ENCODE results near the gene TNFAIP3. TPM values are rescaled to one million over a fixed set of nuclear protein-coding genes. Genes with fewer than 3 reads are reported as not detected.

TNFAIP3 gene
- total and polyA plus RNA-seq, 5 donors = 6.0 to 11.4 (median 10.6) TPM

DNA sequence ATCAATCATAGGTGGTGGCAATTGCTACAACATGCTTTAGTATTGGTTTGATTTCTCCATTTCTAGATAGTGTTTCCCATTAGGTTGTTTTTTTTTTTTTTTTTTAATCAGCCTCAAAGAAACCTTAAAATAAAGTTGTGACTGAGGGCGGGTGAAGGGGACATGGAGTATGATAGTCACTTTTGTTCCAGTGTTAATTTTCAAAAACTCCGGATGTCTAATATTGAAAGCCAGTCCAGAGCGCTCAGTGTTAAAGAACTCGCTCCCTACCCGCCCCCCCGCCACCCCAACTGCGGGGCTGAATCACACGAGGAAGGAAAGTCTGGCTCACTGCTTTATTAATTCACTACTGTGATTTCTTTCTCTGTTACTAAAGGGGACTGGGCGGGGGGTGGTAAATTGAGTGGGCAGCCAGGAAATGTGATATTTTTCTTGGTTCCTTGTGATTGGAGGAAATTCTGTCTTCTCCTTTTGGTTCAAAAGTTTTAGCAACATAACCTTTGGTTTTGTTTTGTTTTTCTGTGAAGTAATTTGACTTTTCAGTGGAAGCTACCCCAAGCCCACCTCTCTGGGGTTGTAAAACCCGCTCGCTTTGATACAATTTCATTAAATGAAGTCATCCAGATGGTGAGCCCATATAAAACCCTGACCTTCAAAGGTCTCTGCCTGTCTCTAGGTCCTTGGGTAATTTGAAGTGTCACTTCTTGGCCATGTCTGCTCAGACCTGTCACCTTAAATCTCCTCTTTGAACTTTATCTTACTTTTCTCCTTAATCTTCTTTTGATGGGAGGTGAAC lies 38.0 kb downstream of the TNFAIP3 start:
- peak in 2 of 3 donors; percentile 35 to 61 for DNase-seq
- ATAC-seq = peak; percentile 47 to 87
- intact Hi-C loops (cut with DNase I) = no loop called here
- Histone ChIP-seq H3K27me3 (ENCODE audit: control insufficient read depth, insufficient read depth) (no peaks in the 10 kb centered on the region), H3K4me3 (ENCODE audit: low read length) (peak overlapping the region; percentile 25), H3K27ac (ENCODE audit: low read length) (no peak overlapping the region), H3K9me3 (ENCODE audit: control insufficient read depth, low read length) (no peaks in the 10 kb centered on the region), H3K4me1 (ENCODE audit: control insufficient read depth, insufficient read depth, low read length) (no peaks in the 10 kb centered on the region)
- WGBS = 58% methylated on average over 11 of the region's 11 CpGs

DNA sequence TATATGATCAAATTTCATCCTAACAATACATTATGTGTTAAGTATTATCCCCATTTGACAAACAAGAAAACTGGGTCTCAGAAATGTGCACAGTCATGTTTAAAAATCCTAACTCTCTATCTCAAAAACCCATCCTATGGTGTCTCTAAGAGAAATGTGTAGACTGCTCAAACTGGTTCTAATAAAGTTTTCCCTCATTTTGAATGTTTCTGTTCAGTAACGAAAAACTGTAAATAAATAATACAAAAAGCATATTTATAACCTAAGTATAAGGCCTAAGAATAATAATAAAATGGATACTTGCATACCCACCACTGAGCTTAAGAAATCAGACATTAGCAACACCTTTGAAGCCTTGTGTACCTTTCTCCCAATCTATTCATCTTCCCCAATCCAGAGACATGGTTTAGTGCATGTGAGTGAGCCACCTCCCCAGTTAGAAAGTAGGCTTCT lies 39.0 kb downstream of the TNFAIP3 start:
- no peak for ATAC-seq
- H3K9me3 ChIP-seq (ENCODE audit: control insufficient read depth, low read length) = no peaks in the 10 kb centered on the region
- H3K27ac ChIP-seq (ENCODE audit: low read length) = no peak overlapping the region
- H3K27me3 ChIP-seq (ENCODE audit: control insufficient read depth, insufficient read depth) = no peaks in the 10 kb centered on the region
- H3K4me1 ChIP-seq (ENCODE audit: control insufficient read depth, insufficient read depth, low read length) = no peaks in the 10 kb centered on the region
- H3K4me3 ChIP-seq (ENCODE audit: low read length) = no peak overlapping the region
- DNase-seq = no peak
- WGBS = 88% methylated on average over 1 of the region's 1 CpG
- intact Hi-C loops (cut with DNase I) = no loop called here

DNA sequence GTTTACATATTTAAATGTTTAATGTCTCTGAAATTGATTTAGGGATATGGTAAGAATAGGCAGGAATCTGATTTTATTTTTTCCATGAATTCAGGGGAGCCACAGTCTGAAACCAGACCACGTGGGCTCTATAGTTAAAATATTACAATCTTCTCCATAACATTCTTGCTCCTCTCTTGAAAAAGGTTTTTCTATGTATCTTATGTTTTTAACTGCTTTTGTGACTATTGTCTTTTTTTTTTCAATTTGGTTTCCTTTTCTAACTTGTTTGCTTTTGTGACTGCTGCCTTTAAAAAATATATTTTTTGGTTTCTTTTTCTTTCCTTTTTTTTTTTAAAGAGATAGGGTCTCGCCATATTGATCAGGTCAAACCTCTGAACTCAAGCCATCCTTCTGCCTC lies 40.1 kb downstream of the TNFAIP3 start:
- intact Hi-C loops (cut with DNase I) = no loop called here
- WGBS = 85% methylated on average over 2 of the region's 2 CpGs
- H3K4me1 ChIP-seq (ENCODE audit: control insufficient read depth, insufficient read depth, low read length) = no peaks in the 10 kb centered on the region

DNA sequence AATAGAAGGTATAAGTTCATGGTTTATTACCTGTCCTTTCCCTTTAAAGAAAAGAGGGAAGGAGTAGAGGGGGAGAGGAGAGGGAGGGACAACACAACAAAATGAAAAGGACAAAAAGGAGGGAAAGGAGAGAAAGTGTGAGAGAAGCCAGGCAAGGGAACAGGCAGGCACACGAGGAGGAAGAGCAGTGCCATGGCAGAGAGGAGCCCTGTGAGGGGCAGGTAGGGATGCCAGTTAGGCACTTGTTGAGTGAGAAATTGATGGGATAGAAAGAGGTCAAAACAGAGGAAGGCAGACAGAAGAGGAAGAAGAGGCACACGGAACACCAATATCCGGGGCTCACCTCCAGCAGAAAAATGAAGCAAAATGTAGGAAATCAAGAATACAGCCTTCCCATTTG lies 42.5 kb downstream of the TNFAIP3 start:
- no peak overlapping the region for H3K27ac ChIP-seq (ENCODE audit: low read length)
- 85% methylated on average over 3 of the region's 3 CpGs for WGBS

More for the DNA sequence above, 40.1 kb downstream of the TNFAIP3 start:
- H3K9me3 ChIP-seq (ENCODE audit: control insufficient read depth, low read length) = no peaks in the 10 kb centered on the region
- DNase-seq (no peak), ATAC-seq (no peak)
- H3K27me3 ChIP-seq (ENCODE audit: control insufficient read depth, insufficient read depth) = no peaks in the 10 kb centered on the region
- H3K4me3 ChIP-seq (ENCODE audit: low read length) = no peak overlapping the region
- no peak overlapping the region for H3K27ac ChIP-seq (ENCODE audit: low read length)

DNA sequence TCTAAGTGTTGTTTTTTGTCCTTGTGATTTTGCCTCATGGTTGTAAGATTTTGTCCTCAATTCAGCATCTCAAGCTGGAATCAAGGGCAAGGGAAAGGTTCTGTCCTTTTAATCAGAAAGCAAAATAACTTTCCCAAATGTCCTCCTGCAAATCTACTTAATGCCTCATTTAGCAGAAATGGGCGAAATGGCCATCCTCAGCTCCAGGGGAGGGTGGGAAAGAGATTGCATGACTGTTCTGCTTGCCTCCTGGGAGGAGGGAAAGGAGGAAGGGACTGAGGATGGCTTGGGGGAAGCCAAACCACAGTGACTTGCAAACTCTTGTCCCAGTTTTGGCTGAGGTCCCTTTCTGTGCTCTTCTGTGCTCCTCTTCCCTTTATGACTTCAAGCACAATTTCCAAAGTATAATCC lies 43.4 kb downstream of the TNFAIP3 start:
- H3K9me3 ChIP-seq (ENCODE audit: control insufficient read depth, low read length) = no peaks in the 10 kb centered on the region
- WGBS = 62% methylated on average over 1 of the region's 1 CpG
- H3K4me3 ChIP-seq (ENCODE audit: low read length) = no peak overlapping the region
- ATAC-seq (peak in 1 of 2 donors; percentile 40), DNase-seq (no peak)
- H3K27ac ChIP-seq (ENCODE audit: low read length) = no peak overlapping the region
- intact Hi-C loops (cut with DNase I) = no loop called here
- no peaks in the 10 kb centered on the region for H3K27me3 ChIP-seq (ENCODE audit: control insufficient read depth, insufficient read depth)
- H3K4me1 ChIP-seq (ENCODE audit: control insufficient read depth, insufficient read depth, low read length) = no peaks in the 10 kb centered on the region

More for the DNA sequence above, 42.5 kb downstream of the TNFAIP3 start:
- intact Hi-C loops (cut with DNase I) = no loop called here
- no peak for ATAC-seq
- Histone ChIP-seq H3K9me3 (ENCODE audit: control insufficient read depth, low read length) (no peaks in the 10 kb centered on the region), H3K4me1 (ENCODE audit: control insufficient read depth, insufficient read depth, low read length) (no peaks in the 10 kb centered on the region), H3K27me3 (ENCODE audit: control insufficient read depth, insufficient read depth) (no peaks in the 10 kb centered on the region), H3K4me3 (ENCODE audit: low read length) (no peak overlapping the region)
- no peak for DNase-seq

DNA sequence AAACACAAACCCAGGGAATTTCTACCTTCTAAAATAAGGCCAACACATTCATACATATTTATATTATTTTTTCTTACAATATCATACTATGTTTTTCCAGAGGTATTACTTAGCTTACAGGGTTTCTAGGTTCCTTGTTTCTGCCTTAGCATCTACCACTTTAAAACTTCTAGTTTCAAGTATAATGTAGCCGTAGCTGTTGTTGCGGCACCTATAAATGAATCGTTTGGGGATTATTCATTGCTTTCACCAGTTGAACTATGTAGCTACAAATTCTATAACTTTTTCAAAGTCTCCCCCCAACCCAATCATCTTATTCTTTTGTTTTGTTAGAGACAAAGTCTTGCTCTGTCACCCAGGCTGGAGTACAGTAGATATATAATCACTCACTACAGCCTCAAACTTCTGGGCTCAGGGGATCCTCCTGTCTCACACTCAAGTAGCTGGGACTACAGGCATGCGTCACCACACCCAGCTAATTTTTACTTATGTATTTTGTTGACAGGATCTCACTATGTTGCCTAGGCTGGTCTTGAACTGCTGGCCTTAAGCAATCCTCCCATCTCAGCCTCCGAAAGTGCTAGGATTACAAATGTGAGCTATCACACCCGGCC lies 43.9 kb downstream of the TNFAIP3 start:
- 89% methylated on average over 6 of the region's 6 CpGs for WGBS
- no peaks in the 10 kb centered on the region for H3K4me1 ChIP-seq (ENCODE audit: control insufficient read depth, insufficient read depth, low read length)
- DNase-seq = no peak
- H3K27me3 ChIP-seq (ENCODE audit: control insufficient read depth, insufficient read depth) = no peaks in the 10 kb centered on the region
- no peak overlapping the region for H3K4me3 ChIP-seq (ENCODE audit: low read length)
- no peaks in the 10 kb centered on the region for H3K9me3 ChIP-seq (ENCODE audit: control insufficient read depth, low read length)
- intact Hi-C loops (cut with DNase I) = no loop called here
- no peak overlapping the region for H3K27ac ChIP-seq (ENCODE audit: low read length)
- ATAC-seq = no peak

DNA sequence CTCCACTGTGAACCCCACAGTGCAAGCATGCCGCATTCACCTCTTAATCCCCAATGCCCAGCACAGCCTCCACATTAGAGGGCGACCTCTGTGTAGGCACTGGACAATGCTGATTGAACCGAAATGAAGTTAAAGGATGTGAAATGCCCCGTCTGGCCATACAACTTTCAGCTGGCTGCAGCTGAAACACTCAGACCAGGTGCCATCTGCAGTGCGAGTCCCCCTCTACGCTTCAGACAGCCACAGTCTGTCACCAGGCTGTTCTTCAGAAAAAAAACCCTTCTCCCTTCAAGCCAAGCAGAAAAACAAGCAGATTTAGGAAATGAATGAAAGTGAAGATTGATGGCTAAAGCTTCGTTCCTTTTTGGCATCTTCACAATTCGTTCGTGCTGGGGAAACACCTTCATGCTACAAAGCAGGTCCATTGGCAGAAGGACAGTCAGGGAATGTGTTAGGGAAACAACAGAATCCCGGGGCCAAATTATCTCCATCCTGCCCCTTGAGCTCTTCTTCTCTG lies 44.7 kb downstream of the TNFAIP3 start:
- Histone ChIP-seq H3K9me3 (ENCODE audit: control insufficient read depth, low read length) (no peaks in the 10 kb centered on the region), H3K27ac (ENCODE audit: low read length) (no peak overlapping the region), H3K4me3 (ENCODE audit: low read length) (no peak overlapping the region), H3K27me3 (ENCODE audit: control insufficient read depth, insufficient read depth) (no peaks in the 10 kb centered on the region), H3K4me1 (ENCODE audit: control insufficient read depth, insufficient read depth, low read length) (no peaks in the 10 kb centered on the region)
- no peak for DNase-seq
- 69% methylated on average over 10 of the region's 10 CpGs for WGBS
- ATAC-seq = no peak
- intact Hi-C loops (cut with DNase I) = no loop called here

DNA sequence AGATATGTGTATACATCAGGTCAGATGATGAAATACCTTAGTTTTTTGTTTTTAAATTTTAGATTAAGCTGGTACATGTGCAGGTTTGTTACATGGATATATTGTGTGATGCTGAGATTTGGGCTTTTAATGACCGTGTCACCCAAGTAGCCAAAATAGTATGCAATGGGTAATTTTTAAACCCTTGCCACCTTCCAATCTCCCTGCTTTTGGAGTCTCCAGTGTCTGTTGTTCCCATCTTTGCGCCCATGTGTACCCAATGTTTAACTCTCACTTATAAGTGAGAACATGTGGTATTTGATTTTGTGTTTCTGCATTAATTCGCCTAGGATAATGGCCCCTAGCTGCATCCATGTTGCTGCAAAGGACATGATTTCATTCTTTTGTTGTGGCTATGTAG lies 45.8 kb downstream of the TNFAIP3 start:
- no peaks in the 10 kb centered on the region for H3K4me1 ChIP-seq (ENCODE audit: control insufficient read depth, insufficient read depth, low read length)
- 87% methylated on average over 3 of the region's 3 CpGs for WGBS
- intact Hi-C loops (cut with DNase I) = no loop called here
- ATAC-seq (no peak), DNase-seq (no peak)
- H3K27ac ChIP-seq (ENCODE audit: low read length) = no peak overlapping the region
- no peaks in the 10 kb centered on the region for H3K27me3 ChIP-seq (ENCODE audit: control insufficient read depth, insufficient read depth)
- H3K4me3 ChIP-seq (ENCODE audit: low read length) = no peak overlapping the region
- no peaks in the 10 kb centered on the region for H3K9me3 ChIP-seq (ENCODE audit: control insufficient read depth, low read length)

DNA sequence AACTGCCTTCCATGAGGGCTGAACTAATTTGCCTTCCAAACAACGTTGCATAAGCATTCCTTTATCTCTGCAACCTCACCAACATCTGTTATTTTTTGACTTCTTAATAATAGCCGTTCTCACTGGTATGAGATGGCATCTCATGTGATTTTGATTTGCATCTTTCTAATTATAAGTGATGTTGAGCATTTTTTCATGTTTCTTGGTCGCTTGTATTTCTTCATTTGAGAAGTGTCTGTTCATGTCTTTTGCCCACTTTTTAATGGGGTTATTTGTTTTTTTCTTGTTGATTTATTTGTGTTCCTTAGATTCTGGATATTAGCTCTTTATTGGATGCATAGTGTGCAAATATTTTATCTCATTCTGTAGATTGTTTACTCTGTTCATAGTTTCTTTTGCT lies 46.4 kb downstream of the TNFAIP3 start:
- no peak for ATAC-seq
- Histone ChIP-seq H3K27me3 (ENCODE audit: control insufficient read depth, insufficient read depth) (no peaks in the 10 kb centered on the region), H3K27ac (ENCODE audit: low read length) (no peak overlapping the region), H3K4me3 (ENCODE audit: low read length) (no peak overlapping the region), H3K4me1 (ENCODE audit: control insufficient read depth, insufficient read depth, low read length) (no peaks in the 10 kb centered on the region), H3K9me3 (ENCODE audit: control insufficient read depth, low read length) (no peaks in the 10 kb centered on the region)
- DNase-seq = no peak
- WGBS = 75% methylated on average over 3 of the region's 3 CpGs
- intact Hi-C loops (cut with DNase I) = no loop called here

DNA sequence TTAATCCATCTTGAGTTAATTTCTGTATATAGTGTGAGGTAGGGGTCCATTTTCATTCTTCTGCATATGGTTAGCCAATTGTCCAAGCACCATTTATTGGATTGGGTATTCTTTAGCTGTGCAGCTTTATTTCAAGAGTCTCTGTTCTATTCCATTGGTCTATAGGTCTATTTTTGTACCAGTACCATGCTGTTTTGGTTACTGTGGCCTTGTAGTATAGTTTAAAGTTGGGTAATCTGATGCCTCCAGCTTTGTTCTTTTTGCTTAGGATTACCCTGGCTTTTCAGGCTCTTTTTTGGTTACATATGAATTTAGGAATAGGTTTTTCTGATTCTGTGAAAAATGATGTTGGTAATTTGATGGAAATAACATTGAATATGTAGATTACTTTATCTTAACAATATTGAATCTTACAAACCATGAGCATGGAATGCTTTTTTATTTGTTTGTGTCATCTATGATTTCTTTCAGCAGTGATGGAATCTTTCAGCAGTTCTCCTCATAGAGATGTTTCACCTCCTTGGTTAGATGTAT lies 47.0 kb downstream of the TNFAIP3 start:
- intact Hi-C loops (cut with DNase I) = no loop called here
- no peak overlapping the region for H3K27ac ChIP-seq (ENCODE audit: low read length)
- no peak overlapping the region for H3K4me3 ChIP-seq (ENCODE audit: low read length)
- DNase-seq (no peak), ATAC-seq (no peak)
- no peaks in the 10 kb centered on the region for H3K27me3 ChIP-seq (ENCODE audit: control insufficient read depth, insufficient read depth)
- no peaks in the 10 kb centered on the region for H3K9me3 ChIP-seq (ENCODE audit: control insufficient read depth, low read length)
- H3K4me1 ChIP-seq (ENCODE audit: control insufficient read depth, insufficient read depth, low read length) = no peaks in the 10 kb centered on the region

DNA sequence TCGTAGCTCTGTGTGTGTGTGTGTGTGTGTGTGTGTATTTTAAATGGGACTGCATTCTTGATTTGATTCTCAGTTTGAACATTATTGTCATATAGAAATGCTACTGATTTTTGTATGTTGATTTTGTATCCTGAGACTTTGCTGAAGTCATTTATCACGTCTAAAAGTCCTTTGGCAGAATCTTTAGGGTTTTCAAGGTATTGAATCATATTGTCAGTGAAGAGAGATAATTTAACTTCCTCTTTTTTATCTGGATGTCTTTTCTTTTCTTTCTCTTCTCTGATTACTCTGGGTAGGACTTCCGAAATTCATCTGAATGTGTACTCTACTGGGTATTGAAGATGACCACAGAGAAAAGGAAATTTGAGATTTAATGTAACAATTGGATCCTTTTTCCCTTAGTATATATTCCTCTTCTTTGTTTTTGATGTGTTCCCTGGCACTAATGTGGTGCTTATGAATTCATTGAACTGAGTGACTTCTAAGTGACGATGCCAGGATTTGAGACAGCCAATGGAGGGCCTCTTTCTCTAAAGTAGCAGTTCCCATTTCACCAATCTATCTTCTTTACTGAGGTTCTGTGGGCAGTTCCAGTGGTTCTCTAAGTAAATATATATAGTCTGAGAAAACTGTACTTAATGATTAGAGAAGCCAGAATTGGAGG lies 47.6 kb downstream of the TNFAIP3 start:
- 79% methylated on average over 4 of the region's 4 CpGs for WGBS
- intact Hi-C loops (cut with DNase I) = no loop called here
- no peaks in the 10 kb centered on the region for H3K9me3 ChIP-seq (ENCODE audit: control insufficient read depth, low read length)

More for the DNA sequence above, 47.6 kb downstream of the TNFAIP3 start:
- H3K4me1 ChIP-seq (ENCODE audit: control insufficient read depth, insufficient read depth, low read length) = no peaks in the 10 kb centered on the region
- no peak overlapping the region for H3K4me3 ChIP-seq (ENCODE audit: low read length)
- H3K27me3 ChIP-seq (ENCODE audit: control insufficient read depth, insufficient read depth) = no peaks in the 10 kb centered on the region
- ATAC-seq = no peak
- no peak for DNase-seq
- H3K27ac ChIP-seq (ENCODE audit: low read length) = no peak overlapping the region
